CD4-positive, alpha-beta T cell treated with Interleukin-17A for 4 hours (primary cell): ENCODE measurements around the gene AGMAT.

Source experiments
- DNase-seq: peaks from one replicate; pipeline ENCODE4 v3.0.0-alpha.2; 2020; ENCODE audit warnings: mixed read lengths

Gene AGMAT

GRCh38 chr1:15557594-15557993 lies 27.3 kb downstream of the AGMAT start:
- DNase-seq = no peak

GRCh38 chr1:15557008-15557407 lies 27.8 kb downstream of the AGMAT start:
- DNase-seq = no peak

GRCh38 chr1:15550573-15550972 lies 34.3 kb downstream of the AGMAT start:
- no peak for DNase-seq

- DNase-seq = no peak
Observed at GRCh38 chr1:15546641-15547040, 38.2 kb downstream of the AGMAT start.

DNA sequence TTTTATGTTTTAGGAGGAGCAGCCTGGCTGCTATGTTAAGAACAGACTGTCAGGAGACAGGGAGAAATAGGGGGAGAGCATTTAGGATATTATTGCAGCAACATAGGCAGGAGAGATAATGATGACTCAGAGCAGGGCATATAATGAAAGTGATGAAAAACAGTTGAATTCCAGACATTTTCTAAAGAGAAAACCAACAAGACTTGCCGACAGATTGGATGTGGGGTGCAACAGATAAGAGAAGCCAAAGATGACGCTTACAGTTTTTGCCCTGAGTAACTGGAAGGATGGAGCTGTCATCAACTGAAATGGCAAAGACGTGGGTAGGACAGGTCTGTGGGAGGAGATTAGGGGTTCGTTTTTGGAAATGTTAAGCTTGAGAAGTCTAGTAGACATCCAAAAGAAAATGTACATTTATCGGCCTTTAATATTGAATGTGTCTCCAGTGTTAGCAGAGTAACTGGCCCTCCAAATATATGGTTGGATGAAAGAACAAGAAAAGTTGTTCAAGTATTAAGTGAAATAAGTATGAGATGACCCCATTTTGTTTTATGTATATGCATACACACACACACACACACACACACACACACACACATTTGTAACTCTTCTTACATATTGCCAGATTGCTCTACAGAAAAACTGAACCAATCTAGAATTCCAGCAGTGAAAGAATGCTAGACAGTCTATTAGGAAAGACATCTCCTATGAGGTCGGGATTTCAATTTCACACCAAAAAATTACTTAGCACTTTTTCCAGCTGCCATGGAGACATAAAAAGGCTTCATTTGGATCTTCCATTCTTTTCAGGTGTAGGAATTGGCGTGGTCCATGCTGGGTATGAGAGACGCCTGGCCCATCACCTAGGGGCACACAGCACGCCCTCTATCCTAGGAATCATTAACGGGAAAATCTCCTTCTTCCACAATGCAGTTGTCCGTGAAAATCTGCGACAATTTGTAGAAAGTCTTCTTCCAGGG lies 41.0 kb downstream of the AGMAT start:
- no peak for DNase-seq

DNA sequence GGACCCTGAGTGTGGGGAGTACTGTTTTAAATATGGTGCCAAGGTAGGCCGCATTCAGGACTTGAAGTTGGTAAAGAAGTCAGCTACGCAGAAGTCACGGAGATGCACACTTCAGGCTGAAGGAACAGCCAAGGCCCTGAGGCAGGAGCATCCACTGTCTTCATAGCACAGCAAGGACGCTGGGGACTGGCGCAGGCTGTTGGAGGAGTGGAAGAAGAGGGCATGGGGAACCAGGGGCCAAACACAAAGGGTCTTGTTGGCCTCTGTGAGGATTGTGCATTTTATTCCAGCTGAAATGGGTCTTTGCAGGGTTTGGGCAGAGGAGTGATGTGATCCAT lies 41.6 kb downstream of the AGMAT start:
- no peak for DNase-seq

GRCh38 chr1:15542388-15543250 lies 42.2 kb downstream of the AGMAT start:
- DNase-seq = no peak

GRCh38 chr1:15541231-15541792 lies 43.5 kb downstream of the AGMAT start:
- DNase-seq = no peak

- no peak for DNase-seq
Observed at GRCh38 chr1:15540186-15540585, 44.7 kb downstream of the AGMAT start.

DNA sequence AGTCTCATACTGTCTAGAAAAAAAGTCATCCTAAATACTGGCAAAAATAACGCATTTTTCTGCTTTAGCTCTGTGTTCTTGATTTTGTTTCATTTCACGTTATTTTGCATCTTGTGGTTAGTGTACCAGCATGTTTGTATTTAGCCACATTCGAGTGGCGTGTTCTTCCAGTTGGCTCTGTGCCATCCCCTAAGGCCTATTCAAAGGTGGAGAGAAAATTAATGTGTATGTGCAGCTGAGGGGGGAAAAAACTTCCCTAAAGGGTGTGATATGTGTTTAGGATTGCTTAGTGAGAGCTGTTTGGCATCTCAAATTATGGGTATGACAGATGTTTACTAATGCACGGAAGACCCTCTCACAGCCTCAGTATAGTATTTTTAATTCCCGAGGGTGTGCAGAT lies 46.1 kb downstream of the AGMAT start:
- no peak for DNase-seq

- DNase-seq = no peak
Observed at GRCh38 chr1:15531682-15532081, 53.2 kb downstream of the AGMAT start.

- no peak for DNase-seq
Observed at GRCh38 chr1:15531003-15531402, 53.8 kb downstream of the AGMAT start.

- DNase-seq = peak; percentile 97
Observed at GRCh38 chr1:15526490-15527339, 58.1 kb downstream of the AGMAT start, which contains the start of gene DNAJC16. Gene DNAJC16 (plus strand): TSS chr1:15526848. CDS start chr1:15529106, 2,258 bp downstream.

DNA sequence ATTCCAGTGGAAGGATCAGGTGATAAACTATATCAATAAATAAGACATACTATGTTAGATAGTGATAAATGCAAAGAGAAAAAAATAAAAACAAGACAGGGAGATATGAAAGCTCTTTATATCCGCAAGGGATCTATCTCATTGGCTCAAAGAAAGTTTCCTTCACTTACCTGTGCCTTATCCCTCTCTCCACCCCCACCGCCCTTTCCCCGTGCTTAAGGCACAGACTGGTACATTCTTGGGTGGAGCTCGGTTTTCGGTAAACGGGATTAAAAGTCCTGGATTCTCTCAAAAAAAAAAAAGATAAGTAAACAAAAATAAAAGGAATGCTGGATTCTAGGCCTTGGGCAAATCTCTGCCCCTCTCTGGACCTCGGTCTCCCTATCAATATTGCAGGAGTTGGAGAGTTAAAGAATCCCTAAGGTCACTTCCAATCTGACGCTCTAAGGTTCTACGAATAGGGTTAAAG lies 58.8 kb downstream of the AGMAT start:
- DNase-seq = peak; percentile 15

GRCh38 chr1:15525050-15526020 lies 59.5 kb downstream of the AGMAT start:
- peak; percentile 11 for DNase-seq

- peak; percentile 100 for DNase-seq
Observed at GRCh38 chr1:15524283-15525049, 60.4 kb downstream of the AGMAT start.

GRCh38 chr1:15524021-15524282 lies 60.9 kb downstream of the AGMAT start, which contains the start of gene CASP9:
Gene CASP9 (minus strand): TSS chr1:15524215. CDS start chr1:15524200, 15 bp downstream.
- no peak for DNase-seq

DNA sequence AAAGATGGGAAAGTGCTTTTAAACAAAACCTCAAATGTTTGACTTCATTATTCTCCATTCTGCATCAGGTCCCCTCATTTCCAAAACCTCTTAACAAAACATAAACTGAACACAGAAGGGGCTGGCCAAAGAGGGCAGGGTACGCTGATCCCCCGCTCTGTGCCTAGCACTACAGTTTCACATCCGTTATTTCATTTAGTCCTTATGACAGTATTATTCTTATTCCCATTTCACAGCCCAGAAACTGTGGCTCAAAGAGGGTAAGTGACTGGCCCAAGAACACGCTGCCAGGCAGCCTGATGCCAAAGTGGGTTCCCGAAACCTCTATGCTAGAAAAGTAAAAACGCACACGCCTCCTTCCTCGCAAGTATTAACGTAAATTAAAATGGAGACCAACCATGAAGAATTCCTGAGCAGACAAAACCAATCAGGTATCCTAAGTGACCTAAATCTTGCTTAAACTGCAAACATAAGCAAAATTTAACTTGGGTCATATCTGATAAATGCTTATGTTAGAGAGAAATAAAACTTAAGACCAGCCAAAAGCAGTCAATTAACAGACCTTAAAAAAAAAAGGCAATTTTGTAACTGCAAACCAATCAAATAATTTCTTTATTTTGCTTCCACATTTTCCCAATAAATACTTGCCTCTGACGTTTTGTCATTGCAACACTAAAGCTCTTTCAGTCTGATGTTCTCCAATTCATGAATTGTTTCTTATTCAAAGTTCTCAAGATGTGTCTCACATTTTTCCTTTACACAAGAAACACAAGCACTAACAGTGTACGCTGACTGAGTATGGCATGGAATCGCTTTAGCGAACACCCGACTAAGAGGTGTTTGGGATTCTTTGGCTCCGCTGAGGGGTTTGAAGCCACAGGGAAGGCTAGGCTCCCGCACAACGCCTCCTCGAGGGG lies 61.5 kb downstream of the AGMAT start:
- no peak for DNase-seq

GRCh38 chr1:15522551-15522950 lies 62.3 kb downstream of the AGMAT start:
- no peak for DNase-seq
